ENCODE results near the gene MXI1.

MXI1 gene

GRCh38 chr10:110207011-110207804 lies at the start of gene MXI1:
MXI1 (plus strand) TSS chr10:110207605; CDS start chr10:110207809, 204 bp downstream.
- peak; percentile 57 for DNase-seq

- no peak for DNase-seq
These were observed 49.1 kb upstream of the MXI1 start for GRCh38 chr10:110158051-110159005.

GRCh38 chr10:110160081-110160480 lies 47.3 kb upstream of the MXI1 start:
- no peak for DNase-seq

GRCh38 chr10:110160522-110160921 lies 46.9 kb upstream of the MXI1 start:
- DNase-seq: no peak

- no peak for DNase-seq
These were observed 44.7 kb upstream of the MXI1 start for GRCh38 chr10:110162741-110163145.

- DNase-seq: no peak
These were observed 44.1 kb upstream of the MXI1 start for GRCh38 chr10:110163192-110163773.

- no peak for DNase-seq
These were observed 43.6 kb upstream of the MXI1 start for GRCh38 chr10:110163841-110164240.

GRCh38 chr10:110165239-110165638 lies 42.2 kb upstream of the MXI1 start:
- no peak for DNase-seq

- DNase-seq: no peak
These were observed 40.3 kb upstream of the MXI1 start for GRCh38 chr10:110167149-110167548.

GRCh38 chr10:110168601-110169481 lies 38.6 kb upstream of the MXI1 start:
- no peak for DNase-seq

GRCh38 chr10:110169586-110169985 lies 37.8 kb upstream of the MXI1 start:
- DNase-seq: no peak

GRCh38 chr10:110170142-110170971 lies 37.0 kb upstream of the MXI1 start:
- no peak for DNase-seq

- DNase-seq: no peak
These were observed 36.4 kb upstream of the MXI1 start for GRCh38 chr10:110171032-110171431.

GRCh38 chr10:110172155-110172554 lies 35.2 kb upstream of the MXI1 start:
- no peak for DNase-seq

GRCh38 chr10:110174201-110174600 lies 33.2 kb upstream of the MXI1 start:
- no peak for DNase-seq

GRCh38 chr10:110174816-110175215 lies 32.6 kb upstream of the MXI1 start:
- DNase-seq: no peak

GRCh38 chr10:110175406-110175805 lies 32.0 kb upstream of the MXI1 start:
- no peak for DNase-seq

- no peak for DNase-seq
These were observed 31.0 kb upstream of the MXI1 start for GRCh38 chr10:110176141-110177030.

- no peak for DNase-seq
These were observed 28.2 kb upstream of the MXI1 start for GRCh38 chr10:110179220-110179619.

- no peak for DNase-seq
These were observed 26.0 kb upstream of the MXI1 start for GRCh38 chr10:110181451-110181850.
